Measurements from ENCODE around the gene AUTS2.

Gene AUTS2

GRCh38 chr7:69803699-69804516 is 205.6 kb downstream of the AUTS2 start:
- peaks cover 9% of the 10 kb centered on the region for H3K4me1 Mint-ChIP-seq (ENCODE audit: low read depth)
- DNase-seq = no peak
- no peak overlapping the region for H3K4me3 Mint-ChIP-seq
- no peaks in the 10 kb centered on the region for H3K9me3 Mint-ChIP-seq
- H3K36me3 Mint-ChIP-seq (ENCODE audit: low read depth) = no peaks in the 10 kb centered on the region
- H3K27me3 Mint-ChIP-seq = peaks cover 13% of the 10 kb centered on the region
- H3K27ac Mint-ChIP-seq = no peak overlapping the region

GRCh38 chr7:69804962-69805361 is 206.7 kb downstream of the AUTS2 start:
- Mint-ChIP-seq H3K27me3 (peaks cover 13% of the 10 kb centered on the region), H3K4me3 (no peak overlapping the region), H3K27ac (no peak overlapping the region), H3K36me3 (ENCODE audit: low read depth) (no peaks in the 10 kb centered on the region), H3K4me1 (ENCODE audit: low read depth) (peaks cover 9% of the 10 kb centered on the region), H3K9me3 (no peaks in the 10 kb centered on the region)
- DNase-seq = no peak

- H3K27me3 Mint-ChIP-seq = no peaks in the 10 kb centered on the region
- H3K9me3 Mint-ChIP-seq = no peaks in the 10 kb centered on the region
- no peak for DNase-seq
- H3K4me3 Mint-ChIP-seq = no peak overlapping the region
- H3K36me3 Mint-ChIP-seq (ENCODE audit: low read depth) = no peaks in the 10 kb centered on the region
- peaks cover 9% of the 10 kb centered on the region for H3K4me1 Mint-ChIP-seq (ENCODE audit: low read depth)
- H3K27ac Mint-ChIP-seq = no peak overlapping the region
These were observed 210.1 kb downstream of the AUTS2 start for GRCh38 chr7:69808391-69808790.

- H3K27ac Mint-ChIP-seq = no peak overlapping the region
- H3K27me3 Mint-ChIP-seq = no peaks in the 10 kb centered on the region
- no peaks in the 10 kb centered on the region for H3K4me1 Mint-ChIP-seq (ENCODE audit: low read depth)
- no peak for DNase-seq
- H3K4me3 Mint-ChIP-seq = no peak overlapping the region
- H3K9me3 Mint-ChIP-seq = no peaks in the 10 kb centered on the region
- H3K36me3 Mint-ChIP-seq (ENCODE audit: low read depth) = no peaks in the 10 kb centered on the region
These were observed 213.4 kb downstream of the AUTS2 start for GRCh38 chr7:69811476-69812308.

- no peaks in the 10 kb centered on the region for H3K9me3 Mint-ChIP-seq
- H3K4me1 Mint-ChIP-seq (ENCODE audit: low read depth) = no peaks in the 10 kb centered on the region
- H3K4me3 Mint-ChIP-seq = no peak overlapping the region
- no peaks in the 10 kb centered on the region for H3K36me3 Mint-ChIP-seq (ENCODE audit: low read depth)
- H3K27me3 Mint-ChIP-seq = no peaks in the 10 kb centered on the region
- DNase-seq = no peak
- no peak overlapping the region for H3K27ac Mint-ChIP-seq
These were observed 214.5 kb downstream of the AUTS2 start for GRCh38 chr7:69812756-69813155.

GRCh38 chr7:69813637-69814240 is 215.5 kb downstream of the AUTS2 start:
- H3K4me1 Mint-ChIP-seq (ENCODE audit: low read depth) = no peaks in the 10 kb centered on the region
- H3K27me3 Mint-ChIP-seq = no peaks in the 10 kb centered on the region
- H3K4me3 Mint-ChIP-seq = no peak overlapping the region
- DNase-seq = no peak
- no peak overlapping the region for H3K27ac Mint-ChIP-seq
- no peaks in the 10 kb centered on the region for H3K36me3 Mint-ChIP-seq (ENCODE audit: low read depth)
- no peaks in the 10 kb centered on the region for H3K9me3 Mint-ChIP-seq

GRCh38 chr7:69814421-69814962 is 216.2 kb downstream of the AUTS2 start:
- DNase-seq = no peak
- no peak overlapping the region for H3K4me3 Mint-ChIP-seq
- no peaks in the 10 kb centered on the region for H3K4me1 Mint-ChIP-seq (ENCODE audit: low read depth)
- H3K27ac Mint-ChIP-seq = no peak overlapping the region
- no peaks in the 10 kb centered on the region for H3K9me3 Mint-ChIP-seq
- no peaks in the 10 kb centered on the region for H3K36me3 Mint-ChIP-seq (ENCODE audit: low read depth)
- H3K27me3 Mint-ChIP-seq = no peaks in the 10 kb centered on the region

GRCh38 chr7:69816501-69816900 is 218.2 kb downstream of the AUTS2 start:
- no peaks in the 10 kb centered on the region for H3K9me3 Mint-ChIP-seq
- no peak overlapping the region for H3K4me3 Mint-ChIP-seq
- H3K36me3 Mint-ChIP-seq (ENCODE audit: low read depth) = no peaks in the 10 kb centered on the region
- H3K4me1 Mint-ChIP-seq (ENCODE audit: low read depth) = no peaks in the 10 kb centered on the region
- no peaks in the 10 kb centered on the region for H3K27me3 Mint-ChIP-seq
- DNase-seq = no peak
- no peak overlapping the region for H3K27ac Mint-ChIP-seq

GRCh38 chr7:69817121-69817520 is 218.8 kb downstream of the AUTS2 start:
- no peak for DNase-seq
- H3K4me1 Mint-ChIP-seq (ENCODE audit: low read depth) = no peaks in the 10 kb centered on the region
- no peak overlapping the region for H3K27ac Mint-ChIP-seq

GRCh38 chr7:69817841-69818635 is 219.8 kb downstream of the AUTS2 start:
- Mint-ChIP-seq H3K4me1 (ENCODE audit: low read depth) (no peaks in the 10 kb centered on the region), H3K27ac (no peak overlapping the region), H3K9me3 (no peaks in the 10 kb centered on the region), H3K4me3 (no peak overlapping the region), H3K36me3 (ENCODE audit: low read depth) (no peaks in the 10 kb centered on the region), H3K27me3 (peaks cover 3% of the 10 kb centered on the region)
- no peak for DNase-seq

More at GRCh38 chr7:69817121-69817520, 218.8 kb downstream of the AUTS2 start:
- Mint-ChIP-seq H3K9me3 (no peaks in the 10 kb centered on the region), H3K36me3 (ENCODE audit: low read depth) (no peaks in the 10 kb centered on the region), H3K4me3 (no peak overlapping the region), H3K27me3 (no peaks in the 10 kb centered on the region)

GRCh38 chr7:69818636-69819332 is 220.5 kb downstream of the AUTS2 start:
- Mint-ChIP-seq H3K4me1 (ENCODE audit: low read depth) (peaks cover 3% of the 10 kb centered on the region), H3K36me3 (ENCODE audit: low read depth) (no peaks in the 10 kb centered on the region), H3K27ac (no peak overlapping the region), H3K27me3 (peaks cover 3% of the 10 kb centered on the region), H3K4me3 (no peak overlapping the region), H3K9me3 (no peaks in the 10 kb centered on the region)
- DNase-seq = no peak

GRCh38 chr7:69819333-69819705 is 221.0 kb downstream of the AUTS2 start:
- no peak overlapping the region for H3K27ac Mint-ChIP-seq
- H3K36me3 Mint-ChIP-seq (ENCODE audit: low read depth) = no peaks in the 10 kb centered on the region
- no peaks in the 10 kb centered on the region for H3K9me3 Mint-ChIP-seq
- H3K4me3 Mint-ChIP-seq = no peak overlapping the region
- peaks cover 5% of the 10 kb centered on the region for H3K4me1 Mint-ChIP-seq (ENCODE audit: low read depth)
- H3K27me3 Mint-ChIP-seq = peaks cover 3% of the 10 kb centered on the region
- no peak for DNase-seq

- DNase-seq = no peak
- Mint-ChIP-seq H3K4me3 (no peak overlapping the region), H3K36me3 (ENCODE audit: low read depth) (no peaks in the 10 kb centered on the region), H3K9me3 (no peaks in the 10 kb centered on the region), H3K27ac (no peak overlapping the region), H3K4me1 (ENCODE audit: low read depth) (peaks cover 10% of the 10 kb centered on the region), H3K27me3 (peaks cover 3% of the 10 kb centered on the region)
These were observed 222.4 kb downstream of the AUTS2 start for GRCh38 chr7:69820479-69821192.

Measured in activated T-cell treated with anti-CD3 and anti-CD28 coated beads, Interleukin-2, amount 50 U/mL, for 24 hours (primary cell).